WTC11 (cell line): ENCODE measurements around the gene MAP3K5. TPM values are rescaled to one million over a fixed set of nuclear protein-coding genes. Genes with fewer than 3 reads are reported as not detected.

Experiments used
- ATAC-seq: fragments of 200-7000 bp; cut with Tn5 transposase; 2 replicates; pipeline ENCODE4 v1.10.0; 2021; ENCODE audit warnings: mild to moderate bottlenecking, moderate library complexity
- CTCF ChIA-PET: fragments of 300-600 bp; sonication (Branson Sonifier 250); formaldehyde crosslinking; loops from one replicate; lab custom pipeline; 2021; ENCODE audit warnings: antibody characterized with exemption; lab: Charles Lee
- POLR2A ChIA-PET: fragments of 350-600 bp; sonication (Branson Sonifier 250); formaldehyde crosslinking; loops from one replicate; lab custom pipeline; 2021; ENCODE audit warnings: antibody characterized with exemption; lab: Charles Lee
- DNase-seq: peaks from one replicate; pipeline ENCODE4 v3.0.0; 2021; ENCODE audit warnings: low spot score
- H3K27ac Mint-ChIP-seq: 2 replicates; pipeline ENCODE4 v1.8.0; 2021; ENCODE audit warnings: mixed read lengths
- H3K27me3 Mint-ChIP-seq: 2 replicates; pipeline ENCODE4 v1.8.0; 2021; ENCODE audit warnings: low read depth, mild to moderate bottlenecking, moderate library complexity, mixed read lengths
- H3K36me3 Mint-ChIP-seq: 2 replicates; pipeline ENCODE4 v1.8.0; 2021; ENCODE audit warnings: mixed read lengths
- H3K4me1 Mint-ChIP-seq: 2 replicates; pipeline ENCODE4 v1.8.0; 2022; ENCODE audit warnings: mixed read lengths
- H3K4me3 Mint-ChIP-seq: 2 replicates; pipeline ENCODE4 v1.8.0; 2021; ENCODE audit warnings: mild to moderate bottlenecking, moderate library complexity, mixed read lengths
- H3K9me3 Mint-ChIP-seq: 2 replicates; pipeline ENCODE4 v1.8.0; 2021; ENCODE audit warnings: mixed read lengths
- ATF3 ChIP-seq: sonication (generic); formaldehyde crosslinking; conservative IDR thresholded peaks from 2 replicates; pipeline ENCODE4 v1.8.1; 2022; ENCODE audit warnings: mild to moderate bottlenecking, missing genetic modification reagents
- CBFB ChIP-seq: sonication (generic); formaldehyde crosslinking; IDR thresholded peaks from 2 replicates; pipeline ENCODE4 v1.8.1; 2022; ENCODE audit warnings: mild to moderate bottlenecking, low read depth, missing genetic modification reagents
- CREB1 ChIP-seq: sonication (generic); formaldehyde crosslinking; IDR thresholded peaks from 2 replicates; pipeline ENCODE4 v1.8.0; 2023; ENCODE audit warnings: mild to moderate bottlenecking, missing genetic modification reagents
- E2F5 ChIP-seq: sonication (generic); formaldehyde crosslinking; IDR thresholded peaks from 2 replicates; pipeline ENCODE4 v1.8.1; 2022; ENCODE audit warnings: mild to moderate bottlenecking, moderate library complexity, missing genetic modification reagents
- FOXP1 ChIP-seq: sonication (generic); formaldehyde crosslinking; IDR thresholded peaks from 2 replicates; pipeline ENCODE4 v1.8.0; 2022; ENCODE audit warnings: missing genetic modification reagents, mild to moderate bottlenecking, moderate library complexity, borderline replicate concordance
- FOXP4 ChIP-seq: sonication (generic); formaldehyde crosslinking; IDR thresholded peaks from 2 replicates; pipeline ENCODE4 v1.8.0; 2022; ENCODE audit warnings: mild to moderate bottlenecking, missing genetic modification reagents
- GRHL2 ChIP-seq: fragments of 250-450 bp; sonication (Bioruptor Pico); IDR thresholded peaks from 2 replicates; pipeline ENCODE4 v1.8.0; 2022; ENCODE audit warnings: mild to moderate bottlenecking, moderate library complexity; ENCODE audit not compliant: insufficient replicate concordance, severe bottlenecking
- HMGA2 ChIP-seq: fragments of 250-450 bp; sonication (Bioruptor Pico); IDR thresholded peaks from 2 replicates; pipeline ENCODE4 v1.4.0; 2021; ENCODE audit warnings: mild to moderate bottlenecking, moderate library complexity
- HMGXB4 ChIP-seq: sonication (generic); formaldehyde crosslinking; IDR thresholded peaks from 2 replicates; pipeline ENCODE4 v1.8.1; 2023; ENCODE audit warnings: mild to moderate bottlenecking, moderate library complexity, missing genetic modification reagents
- SMAD3 ChIP-seq: sonication (generic); formaldehyde crosslinking; IDR thresholded peaks from 2 replicates; pipeline ENCODE4 v1.8.0; 2022; ENCODE audit warnings: missing genetic modification reagents, mild to moderate bottlenecking, borderline replicate concordance
- ZBTB43 ChIP-seq: sonication (generic); formaldehyde crosslinking; IDR thresholded peaks from 2 replicates; pipeline ENCODE4 v1.8.1; 2023; ENCODE audit warnings: mild to moderate bottlenecking, missing genetic modification reagents
- ZMAT4 ChIP-seq: fragments of 250-450 bp; sonication (Bioruptor Pico); IDR thresholded peaks from 2 replicates; pipeline ENCODE4 v1.9.0; 2021; ENCODE audit warnings: mild to moderate bottlenecking
- ZNF121 ChIP-seq: sonication (generic); formaldehyde crosslinking; IDR thresholded peaks from 2 replicates; pipeline ENCODE4 v1.8.0; 2023; ENCODE audit warnings: missing genetic modification reagents
- ZNF138 ChIP-seq: sonication (generic); formaldehyde crosslinking; conservative IDR thresholded peaks from 2 replicates; pipeline ENCODE4 v1.8.1; 2022; ENCODE audit warnings: mild to moderate bottlenecking, moderate library complexity, missing genetic modification reagents
- ZNF219 ChIP-seq: sonication (generic); formaldehyde crosslinking; IDR thresholded peaks from 2 replicates; pipeline ENCODE4 v1.8.0; 2023; ENCODE audit warnings: missing genetic modification reagents, mild to moderate bottlenecking, borderline replicate concordance
- ZNF317 ChIP-seq: sonication (generic); formaldehyde crosslinking; IDR thresholded peaks from 2 replicates; pipeline ENCODE4 v1.8.1; 2023; ENCODE audit warnings: low read depth, mild to moderate bottlenecking, moderate library complexity, missing genetic modification reagents, borderline replicate concordance
- ZNF423 ChIP-seq: fragments of 250-450 bp; sonication (Bioruptor Pico); IDR thresholded peaks from 2 replicates; pipeline ENCODE4 v2.1.2; 2022; ENCODE audit warnings: mild to moderate bottlenecking, moderate library complexity
- ZNF512 ChIP-seq: sonication (generic); formaldehyde crosslinking; IDR thresholded peaks from 2 replicates; pipeline ENCODE4 v1.8.1; 2022; ENCODE audit warnings: missing genetic modification reagents, borderline replicate concordance
- total RNA-seq: library from RNA; stranded (reverse); gene quantifications from 3 replicates; pipeline ENCODE4 v1.2.3, GENCODE V29; 2021

The MAP3K5 gene
- total RNA-seq, 1 experiment from 2014 or later = 1.6 TPM

GRCh38 chr6:136788069-136788902 lies 4.0 kb downstream of the MAP3K5 start:
- CTCF ChIA-PET = interaction anchor here (1.5 kb wide), 1 partner anchor 144 kb away, joined by 3 read pairs; no protein-coding TSS in a partner anchor

More at GRCh38 chr6:136788069-136788902, 4.0 kb downstream of the MAP3K5 start:
- Mint-ChIP-seq H3K4me3 (no peak overlapping the region), H3K36me3 (no peaks in the 10 kb centered on the region), H3K9me3 (no peaks in the 10 kb centered on the region), H3K4me1 (peaks cover 13% of the 10 kb centered on the region), H3K27me3 (peaks cover 42% of the 10 kb centered on the region), H3K27ac (no peak overlapping the region)
- TF ChIP-seq ATF3 (CRISPR knock-in tag) = no peak
- TF ChIP-seq ZMAT4 = no peak
- TF ChIP-seq SMAD3 (CRISPR knock-in tag) = no peak
- no peak for TF ChIP-seq CREB1 (CRISPR knock-in tag)
- TF ChIP-seq HMGXB4 (CRISPR knock-in tag) = no peak
- TF ChIP-seq CBFB (CRISPR knock-in tag) = no peak
- TF ChIP-seq ZNF423 (CRISPR knock-in tag) = no peak
- no peak for TF ChIP-seq ZNF512 (CRISPR knock-in tag)
- no peak for TF ChIP-seq FOXP1 (CRISPR knock-in tag)
- no peak for TF ChIP-seq ZNF219 (CRISPR knock-in tag)
- no peak for TF ChIP-seq ZNF138
- no peak for TF ChIP-seq HMGA2
- no peak for TF ChIP-seq ZNF121 (CRISPR knock-in tag)
- no peak for TF ChIP-seq GRHL2 (CRISPR knock-in tag)
- no peak for TF ChIP-seq ZNF317
- no peak for TF ChIP-seq FOXP4
- no peak for TF ChIP-seq ZBTB43
- TF ChIP-seq E2F5 (CRISPR knock-in tag) = no peak
- ATAC-seq (no peak), DNase-seq (no peak)
- POLR2A ChIA-PET = no interaction called here
